Stimulated activated naive CD8-positive, alpha-beta T cell treated with anti-CD3 and anti-CD28 coated beads, Interleukin-15, Interleukin-2, amounts not matched to agents 100 U/mL and 50 U/mL, for 24 hours (primary cell): ENCODE measurements around the gene TACR2.

Source experiments
- ATAC-seq: fragments of 150-1000 bp; cut with Tn5 transposase; one replicate; pipeline ENCODE4 v1.10.0; 2021
- DNase-seq: peaks from one replicate; pipeline ENCODE4 v3.0.0; 2021

TACR2 gene

DNA sequence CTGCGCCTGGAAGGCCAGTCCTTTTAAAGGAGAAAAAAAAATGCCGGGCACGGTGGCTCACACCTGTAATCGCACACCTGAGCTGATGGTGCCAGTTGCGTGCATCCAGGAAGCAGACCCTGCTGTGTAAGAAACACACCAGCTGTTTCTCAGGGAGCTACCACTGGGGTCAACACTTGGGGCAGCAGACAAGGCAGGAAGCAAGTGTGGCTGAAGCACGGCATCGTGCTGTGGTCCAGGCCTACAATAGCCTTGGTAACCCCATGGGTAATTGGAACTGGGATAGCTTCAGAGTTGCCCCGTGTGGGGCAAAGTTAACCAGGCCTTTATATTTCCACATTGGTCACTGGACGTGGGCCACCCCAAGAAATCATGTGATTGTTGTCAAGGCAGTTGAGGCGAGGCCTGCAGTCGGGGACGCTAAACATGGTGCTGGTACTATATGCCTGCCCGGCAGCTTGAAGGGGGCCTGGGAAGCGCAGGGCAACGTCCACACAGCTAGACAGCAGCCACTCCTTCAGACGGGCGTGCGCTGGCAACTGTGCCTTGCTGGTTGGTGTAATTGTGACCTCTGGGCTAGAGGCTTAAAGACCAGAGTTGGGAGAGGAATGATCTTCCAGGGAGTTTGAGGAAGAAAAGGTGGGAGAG is 2.5 kb upstream of the TACR2 start:
- no peak for DNase-seq
- no peak for ATAC-seq

DNA sequence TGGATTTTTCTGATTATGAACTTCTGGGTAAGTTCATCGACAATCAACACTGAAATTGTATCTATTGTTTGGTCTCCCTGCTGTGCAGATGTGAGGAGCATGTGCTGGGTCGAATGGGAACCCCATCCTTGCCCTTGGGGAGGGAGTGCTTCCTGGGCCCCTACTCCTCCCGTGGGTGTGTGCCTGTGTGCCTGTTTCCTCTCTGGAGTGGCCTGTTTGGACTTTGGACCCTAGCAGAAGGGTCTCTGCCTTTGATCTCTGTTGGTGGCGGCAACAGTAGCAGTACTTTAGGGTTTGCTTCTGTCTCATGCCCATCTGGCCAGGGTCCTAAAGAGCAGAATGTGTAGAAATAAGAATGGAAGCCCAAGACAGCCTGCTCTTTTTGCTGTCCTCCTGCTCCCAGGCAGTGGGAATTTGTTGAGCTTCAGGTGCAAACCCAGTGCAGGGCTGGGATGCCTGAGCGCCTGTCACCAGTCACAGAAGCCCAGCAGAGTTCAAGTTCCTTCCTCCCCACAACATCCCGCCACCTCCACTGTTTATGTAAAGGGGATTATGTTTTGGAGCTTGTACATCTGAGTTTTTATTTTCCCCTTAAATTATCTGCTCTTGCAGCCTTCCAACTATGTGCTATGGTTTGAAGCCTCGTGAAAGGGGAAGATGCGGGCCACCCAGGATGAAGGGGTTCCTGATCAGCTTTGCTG is 1.5 kb upstream of the TACR2 start:
- DNase-seq = no peak
- ATAC-seq = no peak

- no peak for ATAC-seq
- DNase-seq = no peak
Measured at GRCh38 chr10:69417542-69417941, 824 bp upstream of the TACR2 start.

DNA sequence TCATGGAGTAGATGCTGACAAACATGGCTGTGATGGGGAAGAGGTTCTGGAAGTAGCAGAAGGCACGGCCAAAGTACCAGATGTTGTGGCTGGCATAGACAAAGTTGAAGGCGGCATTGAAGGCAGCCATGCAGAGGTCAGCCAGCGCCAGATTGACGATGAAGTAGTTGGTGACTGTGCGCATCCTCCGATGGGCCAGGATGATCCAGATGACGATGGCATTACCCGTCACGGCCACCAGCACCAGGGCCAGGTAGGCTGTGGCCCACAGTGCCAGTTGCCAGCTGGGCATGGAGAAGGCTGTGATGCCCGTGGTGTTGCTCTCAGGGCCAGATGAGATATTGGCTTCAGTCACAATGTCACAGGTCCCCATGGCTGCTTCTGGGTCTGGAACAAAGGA is 767 bp downstream of the TACR2 start:
- ATAC-seq (no peak), DNase-seq (no peak)

GRCh38 chr10:69415049-69415448 is 1.7 kb downstream of the TACR2 start:
- ATAC-seq = no peak

DNA sequence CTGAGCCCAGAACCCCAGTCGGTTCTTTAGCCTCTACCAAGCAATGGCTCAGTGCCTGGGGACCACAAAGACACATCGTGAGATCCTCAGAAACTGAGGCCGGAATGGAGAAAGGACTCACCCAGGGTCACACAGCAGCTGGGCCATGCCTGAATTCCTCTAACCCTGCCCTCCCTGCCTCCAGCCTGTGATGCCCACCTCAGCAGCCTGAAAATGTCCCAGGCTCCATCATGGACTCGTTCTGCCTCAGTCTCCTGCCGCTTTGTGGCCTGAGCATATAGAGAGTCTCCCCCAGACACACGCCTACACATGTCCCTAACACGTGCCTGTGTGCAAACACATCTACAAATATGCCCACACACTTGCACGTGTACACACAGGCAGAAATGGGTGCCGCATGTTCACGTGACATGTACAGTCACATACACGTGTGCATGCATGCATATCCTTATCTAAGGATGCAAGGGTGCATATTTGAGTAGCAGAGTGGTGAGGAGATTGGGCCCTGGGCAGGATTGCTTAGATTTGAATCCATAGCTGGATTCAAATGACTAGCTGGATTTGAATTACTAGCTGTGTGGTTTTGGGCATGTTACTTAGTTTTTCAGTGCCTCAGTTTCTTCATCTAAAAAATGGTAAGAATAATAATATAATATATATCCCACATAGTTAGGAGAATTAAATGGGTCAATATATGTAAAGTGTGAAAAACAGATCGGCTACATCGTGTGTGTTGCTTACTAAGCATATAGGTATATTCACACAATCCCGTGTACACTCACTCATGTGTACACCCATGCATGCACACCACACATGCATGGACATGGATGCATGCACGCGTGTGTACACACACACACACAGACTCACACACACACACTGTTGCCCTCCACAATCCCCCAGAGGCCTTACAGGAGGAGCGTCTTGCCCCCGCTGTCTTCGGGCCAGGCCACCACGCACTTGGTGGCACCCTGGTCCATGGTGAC is 2.4 kb downstream of the TACR2 start:
- ATAC-seq (no peak), DNase-seq (no peak)

More at GRCh38 chr10:69415049-69415448, 1.7 kb downstream of the TACR2 start:
- no peak for DNase-seq

GRCh38 chr10:69413221-69413865 is 3.4 kb downstream of the TACR2 start:
- no peak for ATAC-seq
- DNase-seq = peak; percentile 47

- no peak for DNase-seq
Measured at GRCh38 chr10:69412232-69412790, 4.4 kb downstream of the TACR2 start.

GRCh38 chr10:69411476-69411875 is 5.2 kb downstream of the TACR2 start:
- ATAC-seq (no peak), DNase-seq (no peak)

More at GRCh38 chr10:69412232-69412790, 4.4 kb downstream of the TACR2 start:
- ATAC-seq = no peak

GRCh38 chr10:69410487-69410886 is 6.2 kb downstream of the TACR2 start:
- DNase-seq (no peak), ATAC-seq (no peak)

DNA sequence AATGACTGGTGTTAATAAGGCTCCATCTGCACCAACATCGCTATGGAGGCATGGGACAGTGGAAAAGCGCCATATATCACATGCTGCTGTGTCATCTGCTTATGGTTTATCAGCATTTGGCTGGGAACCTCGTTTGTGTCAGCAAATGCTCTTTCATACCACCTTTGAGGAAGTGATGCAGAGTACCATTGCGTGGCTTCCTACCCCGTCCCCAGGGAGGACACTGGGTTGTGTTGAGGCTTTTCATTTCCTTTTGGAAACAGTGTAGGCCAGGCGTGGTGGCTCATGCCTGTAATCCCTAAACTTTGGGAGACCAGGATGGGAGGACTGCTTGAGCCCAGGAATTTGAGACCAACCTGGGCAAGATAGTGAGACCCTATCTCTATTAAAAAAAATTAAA is 6.8 kb downstream of the TACR2 start:
- ATAC-seq (no peak), DNase-seq (no peak)

DNA sequence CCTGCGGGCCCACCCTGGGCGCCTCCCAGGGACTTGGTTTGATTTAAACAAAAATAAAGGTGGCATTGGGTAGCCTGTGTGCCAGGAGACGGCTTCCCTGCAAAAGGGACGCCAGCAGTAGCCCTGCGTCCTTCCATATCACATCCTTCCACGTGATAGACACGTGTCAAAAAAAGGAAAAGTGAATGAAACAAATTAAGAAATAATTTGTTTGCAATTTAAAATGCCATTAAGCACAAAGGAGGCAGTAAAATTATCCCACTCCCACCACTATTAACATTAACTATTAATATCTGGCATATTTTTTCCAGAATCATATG is 7.6 kb downstream of the TACR2 start:
- ATAC-seq (no peak), DNase-seq (no peak)

DNA sequence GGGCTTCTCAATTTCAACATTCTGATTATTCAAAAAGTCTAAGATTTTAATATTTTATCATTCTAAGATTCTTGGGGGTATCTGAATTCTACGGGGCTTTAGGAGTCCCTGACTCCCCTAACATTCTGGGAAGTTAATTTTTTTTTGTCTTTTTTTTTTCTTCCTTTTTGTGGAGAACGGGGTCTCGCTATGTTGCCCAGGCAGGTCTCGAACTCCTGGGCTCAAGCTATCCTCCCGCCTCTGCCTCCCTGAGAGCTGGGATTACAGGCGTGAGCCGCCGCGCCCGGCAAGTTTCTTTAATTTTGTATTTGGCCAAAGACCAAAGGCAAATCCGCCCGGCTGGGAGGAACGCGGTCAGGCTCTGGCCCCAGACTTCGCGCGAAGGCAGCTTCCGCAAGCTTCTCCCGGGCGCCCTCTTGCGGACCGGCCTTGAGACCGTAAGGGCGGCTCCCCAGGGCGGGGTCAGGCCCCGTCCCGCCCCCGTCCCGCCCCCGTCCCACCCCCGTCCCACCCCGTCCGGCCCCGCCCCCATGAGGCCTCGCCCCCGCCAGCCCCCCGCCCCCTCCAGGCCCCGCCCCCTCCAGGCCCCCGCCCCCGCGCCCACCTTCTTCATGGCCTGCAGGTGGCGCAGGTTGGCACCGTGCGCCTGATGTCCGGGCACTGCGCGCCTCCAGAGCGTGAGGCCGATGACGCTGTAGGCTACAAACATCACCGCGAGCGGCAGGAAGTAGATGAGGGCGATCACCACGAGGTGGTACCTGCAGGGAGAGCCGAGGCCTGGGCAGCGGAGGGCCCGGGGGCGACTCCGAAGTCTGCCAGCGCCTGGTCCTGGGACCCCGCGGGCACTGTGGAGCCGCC is 8.2 kb downstream of the TACR2 start:
- ATAC-seq (peak; percentile 93), DNase-seq (peak; percentile 94)

DNA sequence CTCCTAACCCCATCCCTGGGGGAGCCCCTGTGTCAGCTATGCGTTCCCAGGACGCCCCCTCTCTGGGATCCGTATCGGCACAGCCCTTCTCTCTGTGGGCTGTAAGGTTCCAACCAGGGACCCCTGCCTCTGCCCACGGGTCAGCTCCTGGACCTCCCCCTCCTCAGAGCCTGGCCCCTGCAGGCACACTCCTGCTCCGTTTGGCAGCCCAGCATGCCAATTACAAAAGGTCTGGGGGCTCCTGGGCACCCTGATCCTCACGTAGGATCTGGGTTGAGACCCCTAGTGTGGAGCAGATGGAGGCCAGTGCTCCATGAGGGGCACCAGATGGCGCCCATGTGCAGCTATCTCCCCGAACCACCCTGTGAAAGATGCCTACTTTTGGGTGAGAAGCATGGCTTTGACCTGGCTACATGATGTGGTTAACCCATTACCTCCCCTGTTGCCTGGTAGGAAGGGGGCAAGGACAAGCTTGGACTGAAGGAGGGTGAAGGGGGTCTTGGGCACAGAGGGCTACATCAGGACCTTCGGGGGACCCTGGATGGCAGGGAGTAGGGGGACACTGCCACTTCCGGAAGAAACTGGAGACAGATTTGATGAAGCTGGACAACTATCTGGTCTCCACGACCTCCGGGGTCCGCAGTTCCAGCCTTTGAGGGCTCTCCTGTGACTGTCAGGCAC is 9.0 kb downstream of the TACR2 start:
- DNase-seq = no peak
- ATAC-seq = no peak

DNA sequence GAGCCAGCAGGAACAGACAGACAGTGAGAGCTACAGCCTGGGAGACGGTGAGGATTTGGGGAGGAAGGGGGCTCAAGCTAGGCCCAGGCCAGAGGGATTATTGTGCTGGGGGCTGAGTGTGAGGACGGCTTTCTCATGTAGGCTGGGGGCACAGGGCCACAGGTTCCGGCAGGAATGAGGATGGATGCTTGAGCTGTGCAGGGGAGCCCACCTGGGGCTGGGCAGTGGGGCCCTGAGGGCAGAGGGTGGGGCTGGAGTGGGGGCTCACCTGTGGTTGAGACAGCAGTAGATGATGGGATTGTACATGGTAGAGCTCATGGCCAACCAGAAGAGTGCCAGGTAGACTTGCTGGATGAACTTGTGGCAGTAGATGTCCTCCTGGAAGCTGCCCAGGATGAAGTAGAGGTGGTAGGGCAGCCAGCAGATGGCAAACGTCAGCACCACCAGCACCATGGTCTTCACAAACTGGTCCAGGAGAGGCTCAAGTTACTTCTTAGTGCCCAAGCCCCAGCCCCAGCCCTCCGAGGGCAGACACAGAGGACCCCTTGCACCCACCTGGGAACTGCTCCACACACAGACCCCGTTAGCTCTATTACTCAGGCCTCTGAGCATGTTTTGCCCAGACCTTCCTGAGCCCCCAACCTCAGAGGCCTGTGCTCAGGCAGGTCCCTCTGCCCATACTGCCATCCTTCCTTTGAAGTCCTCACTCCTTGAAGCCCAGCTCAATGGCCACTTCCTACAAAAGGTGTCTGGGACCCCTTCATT is 9.7 kb downstream of the TACR2 start:
- no peak for DNase-seq
- ATAC-seq = no peak

DNA sequence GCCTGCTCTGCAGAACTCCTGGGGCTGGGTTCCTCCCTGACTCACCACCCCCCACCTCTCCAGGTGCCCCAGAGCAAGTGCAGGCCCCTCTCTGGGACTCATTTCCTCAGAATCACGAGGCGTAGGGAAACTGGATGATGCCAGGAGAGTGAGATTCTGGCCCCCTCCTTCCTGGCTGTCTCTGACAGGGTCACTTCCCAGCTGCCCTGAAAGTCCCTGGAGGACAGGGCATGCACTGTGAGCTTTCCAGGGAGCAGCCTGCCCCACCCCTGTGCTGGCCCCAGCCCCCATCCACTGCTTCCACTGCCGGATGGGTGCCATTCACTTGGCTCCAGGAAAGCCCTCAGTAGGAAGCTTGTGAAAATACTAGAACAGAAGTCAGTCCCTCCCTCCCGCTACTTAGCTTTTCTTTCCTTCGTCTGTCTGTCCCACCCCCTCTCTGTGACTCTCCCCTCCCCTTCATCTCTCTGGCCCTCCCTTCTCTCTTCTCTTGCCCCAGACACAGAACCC is 10.4 kb downstream of the TACR2 start:
- ATAC-seq (no peak), DNase-seq (no peak)

DNA sequence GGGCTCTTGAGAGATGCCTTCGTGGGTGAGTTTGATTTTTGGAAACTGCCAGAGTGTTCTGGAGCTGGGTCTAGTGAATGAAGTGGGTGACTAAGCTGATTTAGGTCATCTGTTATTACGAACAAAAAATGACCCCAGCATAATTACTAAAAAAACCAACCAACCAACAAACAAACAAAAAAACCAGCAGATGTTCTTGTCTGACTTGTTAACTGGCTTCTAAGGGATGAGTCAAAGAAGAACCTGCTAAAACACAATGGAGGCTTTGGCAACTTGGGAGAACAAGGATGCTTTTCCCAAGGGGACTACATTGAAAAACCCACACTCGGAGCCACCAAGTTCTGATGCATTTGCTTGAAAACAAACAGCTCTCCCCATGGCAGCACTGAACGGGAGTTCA is 11.5 kb downstream of the TACR2 start:
- ATAC-seq = no peak
- no peak for DNase-seq

GRCh38 chr10:69404786-69405185 is 11.9 kb downstream of the TACR2 start:
- no peak for ATAC-seq
- DNase-seq = no peak

DNA sequence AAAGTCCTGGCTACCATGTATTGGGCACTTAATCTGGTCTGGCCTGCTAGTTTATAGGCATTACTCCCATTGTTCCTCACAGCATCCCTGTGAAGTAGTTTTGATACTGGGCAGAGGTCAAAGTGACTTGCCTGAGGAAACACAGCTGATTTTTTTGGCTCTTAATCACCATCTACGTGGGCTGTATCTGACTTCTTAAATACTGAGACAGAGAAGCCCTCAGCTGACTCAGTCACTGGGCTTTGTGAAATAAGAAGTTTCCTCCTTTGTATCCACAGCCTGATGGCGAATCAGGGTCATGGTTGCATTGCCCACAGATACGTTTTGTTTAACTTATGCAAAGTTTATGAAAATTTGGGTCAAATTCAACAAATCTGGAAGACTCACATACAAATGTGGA is 13.2 kb downstream of the TACR2 start:
- DNase-seq (no peak), ATAC-seq (no peak)

- no peak for DNase-seq
- no peak for ATAC-seq
Measured at GRCh38 chr10:69403066-69403465, 13.7 kb downstream of the TACR2 start.
